Keratinocyte (primary cell): Measurements from ENCODE around the gene CDH13. TPM values are rescaled to one million over a fixed set of nuclear protein-coding genes. Genes with fewer than 3 reads are reported as not detected.

Experiments
- DNase-seq: peaks from one replicate; pipeline ENCODE4 v3.0.0-alpha.2; 2011; ENCODE audit warnings: low read depth, missing footprints, low spot score
- FAIRE-seq: peaks from 2 replicates; lab custom pipeline; 2011; peaks lifted over from hg19 to GRCh38; lab: Jason Lieb, UNC
- H2AFZ ChIP-seq: 2 replicates; pipeline ENCODE4 v1.6.0; 2012; ENCODE audit warnings: low read length, control low read depth, inconsistent platforms; ENCODE audit not compliant: control insufficient read depth
- H3K27ac ChIP-seq: 2 replicates; pipeline ENCODE4 v1.5.1; 2011; ENCODE audit warnings: low read length; ENCODE audit not compliant: control insufficient read depth, insufficient read depth
- H3K27me3 ChIP-seq: 3 replicates; pipeline ENCODE4 v1.6.0; 2011; ENCODE audit warnings: low read length; ENCODE audit not compliant: control insufficient read depth, insufficient read depth; ENCODE audit errors: extremely low read depth
- H3K36me3 ChIP-seq, 2 experiments: 2 replicates in 1 of 2; 3 replicates in 1 of 2; pipeline ENCODE4 v1.5.1; 2011; ENCODE audit warnings: low read length in 2 of 2, mild to moderate bottlenecking in 1 of 2; ENCODE audit not compliant: control insufficient read depth in 2 of 2, insufficient read depth in 2 of 2; ENCODE audit errors: extremely low read depth in 1 of 2
- H3K4me1 ChIP-seq: 3 replicates; pipeline ENCODE4 v1.5.1; 2011; ENCODE audit warnings: low read length; ENCODE audit not compliant: control insufficient read depth, insufficient read depth; ENCODE audit errors: extremely low read depth
- H3K4me2 ChIP-seq: 3 replicates; pipeline ENCODE4 v1.6.0; 2011; ENCODE audit warnings: low read depth, low read length; ENCODE audit not compliant: control insufficient read depth, insufficient read depth; ENCODE audit errors: extremely low read depth
- H3K4me3 ChIP-seq, 3 experiments: fragments of 200-600 bp in 1 of 3; sonication (generic) in 1 of 3; 2 replicates in 2 of 3; 3 replicates in 1 of 3; pipeline ENCODE4 v1.5.1; 2011 to 2016; ENCODE audit warnings: low read length in 3 of 3, mild to moderate bottlenecking in 3 of 3, control low read depth in 2 of 3, inconsistent platforms in 1 of 3, low read depth in 1 of 3, mixed read lengths in 1 of 3, mixed run types in 1 of 3, moderate library complexity in 1 of 3; ENCODE audit not compliant: control insufficient read depth in 2 of 3, insufficient read depth in 2 of 3; ENCODE audit errors: extremely low read depth in 1 of 3
- H3K79me2 ChIP-seq: 2 replicates; pipeline ENCODE4 v1.6.0; 2012; ENCODE audit warnings: low read length; ENCODE audit not compliant: control insufficient read depth, insufficient read depth
- H3K9ac ChIP-seq: 3 replicates; pipeline ENCODE4 v1.6.0; 2011; ENCODE audit warnings: low read length; ENCODE audit not compliant: control insufficient read depth, insufficient read depth; ENCODE audit errors: extremely low read depth
- H3K9me1 ChIP-seq: 3 replicates; pipeline ENCODE4 v1.6.0; 2011; ENCODE audit warnings: low read length; ENCODE audit not compliant: control insufficient read depth, insufficient read depth; ENCODE audit errors: extremely low read depth
- H3K9me3 ChIP-seq: 2 replicates; pipeline ENCODE4 v1.5.1; 2012; ENCODE audit warnings: low read depth, low read length; ENCODE audit not compliant: control insufficient read depth
- H4K20me1 ChIP-seq: 3 replicates; pipeline ENCODE4 v1.6.0; 2011; ENCODE audit warnings: low read length; ENCODE audit not compliant: control insufficient read depth, insufficient read depth; ENCODE audit errors: extremely low read depth
- EZH2 ChIP-seq: IDR thresholded peaks from one replicate; pipeline ENCODE4 v1.6.1; 2012; ENCODE audit warnings: inconsistent platforms, mild to moderate bottlenecking, low read length, moderate library complexity
- dilution Hi-C: fragments of 300-500 bp; cut with MboI; formaldehyde crosslinking; loops from one replicate; pipeline ENCODE4 v1.7.0; 2020; ENCODE audit warnings: low sequenced_read_pairs; ENCODE audit not compliant: extremely low pct_ligation_motif_present
- polyA plus RNA-seq, 5 experiments: library from polyadenylated mRNA; depleted of rRNA in 3 of 5; stranded (reverse) in 3 of 5; stranded (forward) in 1 of 5; unstranded in 1 of 5; fragments of >200 nt; gene quantifications; 1 replicate in 1 of 5; 2 replicates in 3 of 5; 3 replicates in 1 of 5; pipeline versions ENCODE4 v1.2.1 to v1.2.3, GENCODE V29; 2011 to 2012; ENCODE audit warnings: missing spikeins in 2 of 5, low read depth in 1 of 5, low replicate concordance in 1 of 5
- TF ChIP-seq, protein P1 (sequence below), 3 experiments: IDR thresholded peaks in 1 of 3; conservative IDR thresholded peaks in 1 of 3; optimal IDR thresholded peaks in 1 of 3; 2 replicates in 2 of 3; 3 replicates in 1 of 3; pipeline versions ENCODE3 to v1.5.1; 2011; ENCODE audit warnings: low read length in 3 of 3, mild to moderate bottlenecking in 3 of 3, moderate library complexity in 2 of 3, control low read depth in 1 of 3, inconsistent platforms in 1 of 3; ENCODE audit not compliant: insufficient read depth in 2 of 3; ENCODE audit errors: extremely low read depth in 1 of 3

The CDH13 gene
- polyA plus RNA-seq, 1 donor (not counting 4 experiments of a cell fraction or from before 2014, with no cell fraction given) = 111 TPM

DNA sequence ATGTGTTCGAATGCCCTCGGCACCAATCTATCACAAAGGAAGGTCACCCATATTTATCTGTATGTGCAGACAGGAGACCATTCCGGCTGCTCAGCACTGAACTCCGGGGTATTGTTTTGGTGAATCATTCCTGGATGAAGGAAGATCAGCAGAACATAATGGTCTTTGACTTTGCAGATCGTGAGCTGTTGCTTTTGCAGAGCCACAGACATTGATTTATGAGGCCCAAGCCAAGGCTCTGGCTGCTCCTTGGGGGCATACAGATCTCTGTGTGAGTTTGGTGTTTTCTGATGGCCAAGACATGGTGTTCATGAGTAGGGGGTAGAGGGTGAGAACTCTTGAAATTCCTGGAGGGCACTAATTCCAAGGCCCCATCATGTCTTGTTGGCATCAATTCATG, 722.2 kb downstream of the CDH13 start:
- H3K4me1 ChIP-seq = peaks cover 3% of the 10 kb centered on the region
- no peak overlapping the region for H3K27ac ChIP-seq
- no peak for DNase-seq
- FAIRE-seq = no peak
- no peak overlapping the region for H2AFZ ChIP-seq
- H3K36me3 ChIP-seq = peaks cover 0 to 3% of the 10 kb centered on the region in 2 experiments
- H3K9ac ChIP-seq = no peak overlapping the region
- TF ChIP-seq, protein P1, sequence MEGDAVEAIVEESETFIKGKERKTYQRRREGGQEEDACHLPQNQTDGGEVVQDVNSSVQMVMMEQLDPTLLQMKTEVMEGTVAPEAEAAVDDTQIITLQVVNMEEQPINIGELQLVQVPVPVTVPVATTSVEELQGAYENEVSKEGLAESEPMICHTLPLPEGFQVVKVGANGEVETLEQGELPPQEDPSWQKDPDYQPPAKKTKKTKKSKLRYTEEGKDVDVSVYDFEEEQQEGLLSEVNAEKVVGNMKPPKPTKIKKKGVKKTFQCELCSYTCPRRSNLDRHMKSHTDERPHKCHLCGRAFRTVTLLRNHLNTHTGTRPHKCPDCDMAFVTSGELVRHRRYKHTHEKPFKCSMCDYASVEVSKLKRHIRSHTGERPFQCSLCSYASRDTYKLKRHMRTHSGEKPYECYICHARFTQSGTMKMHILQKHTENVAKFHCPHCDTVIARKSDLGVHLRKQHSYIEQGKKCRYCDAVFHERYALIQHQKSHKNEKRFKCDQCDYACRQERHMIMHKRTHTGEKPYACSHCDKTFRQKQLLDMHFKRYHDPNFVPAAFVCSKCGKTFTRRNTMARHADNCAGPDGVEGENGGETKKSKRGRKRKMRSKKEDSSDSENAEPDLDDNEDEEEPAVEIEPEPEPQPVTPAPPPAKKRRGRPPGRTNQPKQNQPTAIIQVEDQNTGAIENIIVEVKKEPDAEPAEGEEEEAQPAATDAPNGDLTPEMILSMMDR (optimal IDR thresholded peaks at IDR 0.05 in 1 of 3, IDR thresholded peaks at IDR 0.05 in 1 of 3, conservative IDR thresholded peaks at IDR 0.05 in 1 of 3; ENCODE audit: extremely low read depth in 1 of 3, insufficient read depth in 2 of 3, low read length in 3 of 3) = no peak
- TF ChIP-seq EZH2 = no peak
- dilution Hi-C loops = no loop called here
- no peaks in the 10 kb centered on the region for H4K20me1 ChIP-seq
- no peak overlapping the region for H3K4me3 ChIP-seq
- H3K79me2 ChIP-seq = no peaks in the 10 kb centered on the region
- H3K9me1 ChIP-seq = no peaks in the 10 kb centered on the region
- no peak overlapping the region for H3K4me2 ChIP-seq
- H3K9me3 ChIP-seq = no peaks in the 10 kb centered on the region
- no peaks in the 10 kb centered on the region for H3K27me3 ChIP-seq

DNA sequence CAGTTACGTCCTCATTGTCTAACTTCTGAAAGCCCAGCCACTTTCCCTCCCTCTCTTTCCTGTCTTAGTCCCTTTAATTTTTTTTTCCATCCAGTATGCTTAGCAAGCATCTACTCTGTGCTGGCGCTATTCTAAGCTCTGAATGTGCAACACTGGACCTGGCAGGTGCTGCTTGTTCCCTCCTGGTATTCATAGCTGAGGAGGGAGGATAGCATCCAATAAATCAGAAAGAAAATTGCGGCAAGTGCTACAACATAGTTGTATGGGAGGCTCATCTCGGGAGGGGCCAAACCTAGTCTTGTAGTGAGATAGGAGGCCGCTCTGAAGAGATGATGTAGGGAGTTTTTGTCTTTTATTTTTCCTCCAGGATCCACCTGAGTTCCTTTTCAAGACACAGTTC, 723.7 kb downstream of the CDH13 start:
- DNase-seq (no peak), FAIRE-seq (no peak)
- Histone ChIP-seq H3K27me3 (no peaks in the 10 kb centered on the region), H3K9ac (no peak overlapping the region), H3K4me3 (no peak overlapping the region), H3K4me2 (no peak overlapping the region), H3K4me1 (peaks cover 3% of the 10 kb centered on the region), H3K27ac (no peak overlapping the region), H3K9me3 (no peaks in the 10 kb centered on the region), H4K20me1 (no peaks in the 10 kb centered on the region), H3K9me1 (no peaks in the 10 kb centered on the region), H2AFZ (no peak overlapping the region), H3K79me2 (no peaks in the 10 kb centered on the region), H3K36me3 (peaks cover 0 to 3% of the 10 kb centered on the region in 2 experiments)
- TF ChIP-seq, protein P1 (optimal IDR thresholded peaks at IDR 0.05 in 1 of 3, IDR thresholded peaks at IDR 0.05 in 1 of 3, conservative IDR thresholded peaks at IDR 0.05 in 1 of 3; ENCODE audit: extremely low read depth in 1 of 3, insufficient read depth in 2 of 3, low read length in 3 of 3) = no peak
- TF ChIP-seq EZH2 = no peak
- dilution Hi-C loops = no loop called here
